Activated CD4-positive, alpha-beta memory T cell treated with anti-CD3 and anti-CD28 coated beads for 36 hours (primary cell): Measurements from ENCODE around the gene RBMS3. TPM values are rescaled to one million over a fixed set of nuclear protein-coding genes. Genes with fewer than 3 reads are reported as not detected.

Source experiments
- CTCF ChIA-PET: fragments of 350-600 bp; sonication (Branson Sonifier 250); formaldehyde crosslinking; loops from one replicate; lab custom pipeline; 2021; ENCODE audit warnings: antibody characterized with exemption, inconsistent platforms; lab: Charles Lee
- POLR2A ChIA-PET: fragments of 350-600 bp; sonication (Branson Sonifier 250); formaldehyde crosslinking; loops from one replicate; lab custom pipeline; 2021; ENCODE audit warnings: antibody characterized with exemption; lab: Charles Lee
- DNase-seq: peaks from one replicate; pipeline ENCODE4 v3.0.0-alpha.2; 2020
- H3K27ac Mint-ChIP-seq: one replicate; pipeline ENCODE4 v1.8.0; 2021; ENCODE audit warnings: mixed read lengths
- H3K27me3 Mint-ChIP-seq: one replicate; pipeline ENCODE4 v1.8.0; 2021; ENCODE audit warnings: mixed read lengths
- H3K36me3 Mint-ChIP-seq: one replicate; pipeline ENCODE4 v1.8.0; 2021; ENCODE audit warnings: mixed read lengths
- H3K4me1 Mint-ChIP-seq: one replicate; pipeline ENCODE4 v1.8.0; 2021; ENCODE audit warnings: low read depth, mixed read lengths
- H3K4me3 Mint-ChIP-seq: one replicate; pipeline ENCODE4 v1.8.0; 2021; ENCODE audit warnings: mild to moderate bottlenecking, mixed read lengths
- H3K9me3 Mint-ChIP-seq: one replicate; pipeline ENCODE4 v1.8.0; 2021; ENCODE audit warnings: mixed read lengths
- intact Hi-C: fragments of 100-400 bp; cut with micrococcal nuclease; formaldehyde crosslinking; loops from one replicate; pipeline ENCODE4 v1.15.1; 2023
- total RNA-seq, 2 experiments: library from RNA; stranded (reverse); gene quantifications; one replicate each; pipeline ENCODE4 v1.2.3, GENCODE V29; 2021

RBMS3 gene
- total RNA-seq, 2 experiments from 2014 or later, result 1.6 TPM

DNA sequence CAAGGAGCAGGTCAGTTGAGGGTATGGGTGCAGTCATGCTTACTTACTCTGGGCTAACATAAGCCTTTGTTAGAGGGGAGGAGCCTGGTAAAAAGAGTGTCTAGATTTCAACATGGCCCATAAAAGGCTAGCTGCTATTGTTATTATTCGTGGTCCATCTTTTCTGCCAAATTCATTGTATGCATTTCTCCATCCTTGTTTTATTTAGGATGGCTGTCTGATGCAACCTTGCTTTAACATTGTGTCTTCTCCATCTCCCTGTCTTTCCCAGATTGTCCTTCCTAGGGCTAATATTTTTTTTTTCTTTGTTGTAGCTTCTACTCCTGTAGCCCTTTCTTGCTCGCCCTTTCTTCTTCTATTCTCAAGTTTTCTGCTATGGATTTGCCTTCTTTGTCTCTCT is 12.6 kb downstream of the RBMS3 start:
- intact Hi-C loops, result no loop called here
- ChIA-PET CTCF (no interaction called here), POLR2A (no interaction called here)
- Mint-ChIP-seq H3K4me1 (no peaks in the 10 kb centered on the region), H3K27ac (no peak overlapping the region), H3K27me3 (no peaks in the 10 kb centered on the region), H3K36me3 (no peaks in the 10 kb centered on the region), H3K9me3 (no peaks in the 10 kb centered on the region), H3K4me3 (no peak overlapping the region)
- no peak for DNase-seq

DNA sequence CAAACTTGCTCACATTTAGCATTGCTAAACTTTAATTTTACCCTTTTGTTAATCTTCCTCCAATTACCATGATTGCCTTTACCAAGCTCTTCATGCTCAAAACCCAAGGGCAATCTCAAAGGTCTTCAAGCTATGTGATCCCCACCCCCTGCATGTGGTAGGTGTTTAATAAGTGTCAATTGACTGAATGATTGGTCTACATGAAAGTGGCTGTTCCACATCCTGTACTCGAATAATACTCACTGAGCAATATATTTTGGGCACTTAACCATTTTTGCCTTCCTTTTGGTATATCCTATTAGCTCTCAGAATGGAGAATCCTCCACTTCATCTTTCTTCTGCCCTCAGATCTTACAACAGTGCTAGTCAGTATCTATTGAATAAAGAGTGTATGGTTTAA is 17.1 kb downstream of the RBMS3 start:
- no peak overlapping the region for H3K27ac Mint-ChIP-seq

DNA sequence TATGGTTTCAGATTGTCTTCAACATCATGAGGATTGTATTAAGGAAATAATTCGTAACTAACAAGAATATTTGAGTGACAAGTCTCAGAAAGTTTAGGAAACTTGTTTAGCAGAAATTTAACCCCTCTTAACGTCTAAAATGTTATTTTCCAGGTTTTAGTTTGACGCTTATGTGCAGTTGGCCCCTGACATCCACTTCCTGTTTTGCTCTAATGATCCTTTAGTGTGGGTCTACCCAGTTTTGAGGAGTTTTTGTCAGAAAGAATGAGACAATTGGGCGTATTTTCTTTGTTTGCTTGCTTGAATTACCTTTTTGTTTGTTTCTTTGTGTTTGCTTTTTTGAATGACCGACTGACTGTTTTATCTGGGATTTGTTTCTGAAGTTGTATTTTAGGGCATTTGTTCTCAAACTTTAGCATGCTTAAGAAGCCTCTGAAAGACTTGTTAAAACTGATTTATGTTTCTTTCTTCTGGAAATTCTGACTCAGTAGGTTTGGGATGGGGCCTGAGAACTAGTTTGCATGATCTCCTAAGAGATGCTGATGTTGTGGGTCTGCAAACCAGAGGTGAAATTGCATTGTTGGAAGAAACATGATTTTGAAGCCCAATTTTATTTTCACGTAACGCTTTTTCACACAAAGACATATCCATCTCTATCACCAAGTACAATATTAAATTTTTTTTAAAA is 20.6 kb downstream of the RBMS3 start:
- intact Hi-C loops, result no loop called here
- H3K4me3 Mint-ChIP-seq, result no peak overlapping the region
- no peak overlapping the region for H3K27ac Mint-ChIP-seq
- POLR2A ChIA-PET, result no interaction called here
- no peak for DNase-seq
- CTCF ChIA-PET, result no interaction called here
- H3K36me3 Mint-ChIP-seq, result no peaks in the 10 kb centered on the region
- peaks cover 5% of the 10 kb centered on the region for H3K4me1 Mint-ChIP-seq
- peaks cover 3% of the 10 kb centered on the region for H3K9me3 Mint-ChIP-seq
- no peaks in the 10 kb centered on the region for H3K27me3 Mint-ChIP-seq

More for the DNA sequence above, 17.1 kb downstream of the RBMS3 start:
- ChIA-PET CTCF (no interaction called here), POLR2A (no interaction called here)
- no peaks in the 10 kb centered on the region for H3K27me3 Mint-ChIP-seq
- no peaks in the 10 kb centered on the region for H3K36me3 Mint-ChIP-seq
- peaks cover 5% of the 10 kb centered on the region for H3K4me1 Mint-ChIP-seq
- no peak overlapping the region for H3K4me3 Mint-ChIP-seq
- intact Hi-C loops, result no loop called here
- no peak for DNase-seq
- H3K9me3 Mint-ChIP-seq, result peaks cover 3% of the 10 kb centered on the region

DNA sequence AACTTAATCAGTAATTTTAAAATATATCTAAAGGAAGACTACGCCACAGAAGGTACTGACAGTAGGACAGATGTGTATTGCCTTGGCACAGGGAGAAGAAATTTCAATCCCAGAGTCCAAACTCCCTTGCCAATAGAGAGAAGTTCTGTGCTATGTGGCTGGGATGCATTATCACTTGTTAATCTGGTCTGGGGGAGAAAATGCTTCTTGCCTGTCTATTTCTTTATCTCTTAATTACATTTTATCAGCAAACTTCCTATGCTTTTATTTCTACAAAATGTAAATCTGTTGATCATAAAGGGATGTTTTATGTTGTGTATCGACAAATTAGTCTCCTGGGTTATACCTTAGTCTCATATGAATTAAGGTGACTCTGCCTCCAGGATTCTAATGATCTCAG is 21.7 kb downstream of the RBMS3 start:
- DNase-seq, result no peak
- H3K4me3 Mint-ChIP-seq, result no peak overlapping the region
- intact Hi-C loops, result no loop called here
- H3K27me3 Mint-ChIP-seq, result no peaks in the 10 kb centered on the region
- peaks cover 3% of the 10 kb centered on the region for H3K9me3 Mint-ChIP-seq
- CTCF ChIA-PET, result no interaction called here
- POLR2A ChIA-PET, result no interaction called here
- peaks cover 5% of the 10 kb centered on the region for H3K4me1 Mint-ChIP-seq
- no peak overlapping the region for H3K27ac Mint-ChIP-seq
- H3K36me3 Mint-ChIP-seq, result no peaks in the 10 kb centered on the region

DNA sequence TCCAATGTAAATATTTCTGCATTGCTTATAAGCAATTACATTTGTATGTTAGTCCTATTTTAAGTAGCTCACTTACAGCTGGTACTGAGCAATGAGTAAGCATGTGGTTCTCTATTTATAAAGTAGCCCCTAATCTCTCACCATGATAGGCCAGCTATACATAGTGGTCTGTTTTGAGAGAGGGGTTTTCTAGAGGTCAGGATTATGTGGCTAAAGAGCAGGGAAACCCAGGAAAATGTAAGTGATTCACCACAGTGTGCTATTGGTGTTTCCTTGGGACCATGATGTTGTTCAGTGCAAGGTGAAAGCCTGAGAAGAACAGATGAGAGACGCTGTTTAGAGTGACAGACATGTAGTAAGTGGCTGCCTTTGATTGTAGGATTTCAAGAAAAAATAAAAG is 26.4 kb downstream of the RBMS3 start:
- Mint-ChIP-seq H3K4me1 (no peaks in the 10 kb centered on the region), H3K4me3 (no peak overlapping the region), H3K27ac (no peak overlapping the region), H3K27me3 (no peaks in the 10 kb centered on the region), H3K9me3 (no peaks in the 10 kb centered on the region), H3K36me3 (no peaks in the 10 kb centered on the region)
- ChIA-PET CTCF (no interaction called here), POLR2A (no interaction called here)
- no peak for DNase-seq
- intact Hi-C loops, result no loop called here

DNA sequence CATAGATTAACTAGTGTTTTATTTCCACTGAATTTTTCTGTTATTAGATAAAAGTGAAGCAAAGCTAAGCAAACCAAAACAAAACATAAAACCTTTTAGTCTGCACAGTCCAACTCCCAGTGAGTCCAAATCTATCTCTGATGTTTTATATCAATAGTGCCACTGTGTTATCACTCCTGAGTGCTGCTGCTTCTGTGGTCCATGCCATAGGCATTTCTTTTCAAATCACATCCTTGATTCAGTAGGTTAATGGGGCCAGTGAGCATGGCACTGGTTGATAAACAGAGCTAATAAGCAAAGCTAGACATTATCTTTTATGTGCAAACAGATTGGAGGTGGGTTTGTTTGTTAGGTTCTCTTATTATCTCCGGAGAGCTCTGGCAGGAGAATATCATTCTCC is 30.0 kb downstream of the RBMS3 start:
- CTCF ChIA-PET, result no interaction called here
- intact Hi-C loops, result no loop called here
- no peak for DNase-seq
- Mint-ChIP-seq H3K36me3 (no peaks in the 10 kb centered on the region), H3K27ac (no peak overlapping the region), H3K4me1 (no peaks in the 10 kb centered on the region), H3K9me3 (no peaks in the 10 kb centered on the region), H3K27me3 (no peaks in the 10 kb centered on the region), H3K4me3 (no peak overlapping the region)
- POLR2A ChIA-PET, result no interaction called here

DNA sequence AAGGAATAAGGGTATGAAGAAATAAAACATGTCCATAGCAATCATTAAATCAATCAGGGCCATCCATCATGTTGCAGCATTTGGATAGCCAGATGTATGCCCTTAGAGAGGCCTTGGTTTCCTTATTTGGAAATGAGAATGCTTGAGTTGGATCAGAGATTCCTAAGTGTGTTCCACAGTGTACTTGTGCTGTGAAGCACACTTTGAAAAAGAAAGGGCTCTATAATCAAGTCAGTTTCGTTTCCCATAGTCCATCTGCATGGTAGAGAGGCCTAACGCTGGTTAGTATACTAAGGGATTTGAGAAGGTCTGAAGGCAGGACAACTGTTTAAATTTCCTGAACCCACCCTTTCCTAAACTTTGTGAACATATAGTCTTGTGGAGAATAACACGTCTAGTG is 30.9 kb downstream of the RBMS3 start:
- Mint-ChIP-seq H3K4me1 (no peaks in the 10 kb centered on the region), H3K27ac (no peak overlapping the region), H3K27me3 (no peaks in the 10 kb centered on the region), H3K9me3 (no peaks in the 10 kb centered on the region), H3K4me3 (no peak overlapping the region), H3K36me3 (no peaks in the 10 kb centered on the region)
- intact Hi-C loops, result no loop called here
- DNase-seq, result no peak
- ChIA-PET POLR2A (no interaction called here), CTCF (no interaction called here)

DNA sequence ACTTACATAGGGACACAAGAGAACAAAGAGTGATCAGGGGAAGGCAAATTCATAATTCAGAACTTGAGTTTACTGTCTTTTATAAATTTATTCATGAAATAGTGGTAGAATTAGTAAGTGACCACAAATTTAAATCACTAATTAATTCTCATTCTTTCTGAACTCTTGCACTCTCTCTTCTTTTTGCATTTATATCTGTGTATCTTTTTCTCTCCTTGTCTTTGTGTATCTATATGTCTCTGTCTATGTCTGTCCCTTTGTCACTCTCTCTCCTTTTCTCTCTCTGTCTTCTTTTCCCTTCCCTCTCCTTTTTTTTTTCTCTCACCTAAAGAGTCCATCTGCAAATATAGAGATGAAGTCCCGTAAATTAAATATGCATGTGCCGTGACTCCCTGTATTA is 31.5 kb downstream of the RBMS3 start:
- no peaks in the 10 kb centered on the region for H3K27me3 Mint-ChIP-seq
- no peak overlapping the region for H3K27ac Mint-ChIP-seq
- H3K9me3 Mint-ChIP-seq, result no peaks in the 10 kb centered on the region
- CTCF ChIA-PET, result no interaction called here
- no peaks in the 10 kb centered on the region for H3K4me1 Mint-ChIP-seq
- POLR2A ChIA-PET, result no interaction called here
- intact Hi-C loops, result no loop called here
- no peak overlapping the region for H3K4me3 Mint-ChIP-seq
- DNase-seq, result no peak
- no peaks in the 10 kb centered on the region for H3K36me3 Mint-ChIP-seq

DNA sequence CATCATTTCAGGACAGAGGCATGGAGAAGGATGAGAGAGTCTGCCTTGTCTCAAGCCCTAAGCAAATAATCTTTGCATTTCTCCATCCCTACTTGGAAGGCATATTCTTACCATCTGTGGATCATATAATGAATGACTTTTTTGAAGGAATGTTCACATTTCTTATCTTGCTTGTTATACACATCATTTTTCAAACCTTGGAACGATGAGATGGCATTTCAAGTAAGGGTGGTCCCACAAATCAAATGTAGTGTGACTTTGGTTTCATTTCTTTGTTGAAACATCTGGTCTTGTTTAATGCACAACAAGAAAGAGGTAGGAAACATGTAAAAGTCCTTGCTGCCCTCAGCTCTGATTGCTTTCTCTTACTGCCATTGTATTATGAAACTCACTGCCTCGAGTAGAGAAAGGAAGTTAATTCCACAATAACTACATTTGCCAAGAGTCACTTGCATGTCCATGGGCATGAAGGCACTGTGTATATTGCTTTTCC is 32.1 kb downstream of the RBMS3 start:
- Mint-ChIP-seq H3K4me1 (no peaks in the 10 kb centered on the region), H3K36me3 (no peaks in the 10 kb centered on the region), H3K27ac (no peak overlapping the region), H3K9me3 (no peaks in the 10 kb centered on the region), H3K4me3 (no peak overlapping the region), H3K27me3 (no peaks in the 10 kb centered on the region)
- DNase-seq, result no peak
- ChIA-PET CTCF (no interaction called here), POLR2A (no interaction called here)
- intact Hi-C loops, result no loop called here

DNA sequence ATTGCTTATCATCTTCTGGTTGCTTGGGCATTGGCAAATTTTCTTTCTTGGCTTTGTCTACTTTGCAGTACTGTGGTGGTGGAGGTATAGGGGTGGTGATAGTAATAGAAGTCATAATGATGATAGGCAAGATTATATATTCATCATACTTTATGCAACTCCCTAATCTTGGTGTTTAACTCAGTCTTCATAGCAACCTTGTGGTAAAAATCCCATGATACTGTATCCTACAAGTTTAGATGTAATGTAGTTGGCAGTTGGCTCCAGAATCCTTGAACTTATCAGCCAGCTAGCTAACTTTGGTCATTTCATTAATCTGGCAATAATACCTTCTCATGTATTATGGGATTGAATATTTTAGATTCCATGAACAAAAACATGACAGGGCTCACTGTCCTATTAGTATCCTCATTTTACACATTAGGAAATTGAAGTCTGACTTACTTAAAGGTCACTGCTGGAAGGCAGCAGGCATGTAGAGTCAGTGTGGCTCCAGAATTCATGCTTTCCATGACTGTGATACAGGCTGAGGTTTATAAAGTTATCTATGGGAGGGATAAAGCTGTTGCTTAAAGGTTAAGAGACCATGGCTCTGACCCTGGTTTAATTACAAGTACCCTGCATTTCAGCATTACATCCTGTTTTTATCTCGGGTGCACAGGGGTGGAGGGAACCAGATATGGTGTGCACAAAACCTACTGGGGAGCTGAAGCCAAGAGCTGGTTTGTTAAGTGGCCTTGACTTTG is 33.3 kb downstream of the RBMS3 start:
- H3K4me3 Mint-ChIP-seq, result no peak overlapping the region
- no peaks in the 10 kb centered on the region for H3K9me3 Mint-ChIP-seq
- H3K27ac Mint-ChIP-seq, result no peak overlapping the region
- H3K27me3 Mint-ChIP-seq, result no peaks in the 10 kb centered on the region
- DNase-seq, result no peak
- no peaks in the 10 kb centered on the region for H3K4me1 Mint-ChIP-seq
- intact Hi-C loops, result no loop called here
- no peaks in the 10 kb centered on the region for H3K36me3 Mint-ChIP-seq
- ChIA-PET POLR2A (no interaction called here), CTCF (no interaction called here)

DNA sequence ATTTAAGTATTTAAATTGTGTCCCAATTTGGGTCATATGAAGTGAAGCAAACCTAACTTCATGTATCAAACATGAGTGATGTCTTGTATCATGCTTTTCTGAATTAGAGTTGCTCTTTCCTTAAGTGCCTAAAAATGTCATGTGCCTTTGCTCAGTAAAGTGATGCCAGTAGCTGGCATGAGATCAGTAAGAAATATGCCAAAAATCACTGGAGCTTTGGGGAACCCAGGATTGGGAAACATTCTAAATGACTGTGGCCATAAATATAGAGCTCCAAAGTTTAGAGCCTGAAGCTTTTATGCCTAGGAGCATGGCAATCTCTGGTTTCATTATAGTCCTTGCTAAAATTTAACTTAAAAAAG is 33.8 kb downstream of the RBMS3 start:
- Mint-ChIP-seq H3K27me3 (no peaks in the 10 kb centered on the region), H3K4me3 (no peak overlapping the region), H3K36me3 (no peaks in the 10 kb centered on the region), H3K4me1 (no peaks in the 10 kb centered on the region), H3K9me3 (no peaks in the 10 kb centered on the region), H3K27ac (no peak overlapping the region)
- CTCF ChIA-PET, result no interaction called here
- POLR2A ChIA-PET, result no interaction called here
- no peak for DNase-seq
- intact Hi-C loops, result no loop called here

DNA sequence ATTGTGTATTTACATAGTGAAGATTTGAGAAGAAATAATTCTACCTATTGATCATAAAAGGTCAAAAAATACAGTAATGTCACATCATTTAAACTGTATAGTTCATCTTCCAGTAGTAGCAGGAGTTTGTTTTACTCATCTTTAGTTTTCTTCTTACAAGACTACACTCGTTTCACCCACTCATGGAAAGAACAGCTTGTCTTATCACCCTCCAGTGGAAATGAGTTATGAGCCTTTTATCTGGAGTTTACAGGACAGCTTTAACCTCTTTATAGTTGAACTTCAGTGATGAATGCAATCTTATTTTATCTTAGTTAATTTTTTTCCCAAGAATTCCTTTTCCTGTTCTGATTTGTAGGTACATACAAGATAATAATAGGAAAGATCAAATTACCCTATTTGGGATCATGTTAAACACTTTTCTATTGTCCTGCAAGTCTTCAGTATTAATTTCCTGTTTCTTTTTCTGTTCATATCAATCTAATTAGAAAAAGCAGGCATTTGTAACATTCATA is 36.8 kb downstream of the RBMS3 start:
- H3K4me3 Mint-ChIP-seq, result no peak overlapping the region
- POLR2A ChIA-PET, result no interaction called here
- CTCF ChIA-PET, result no interaction called here
- H3K27ac Mint-ChIP-seq, result no peak overlapping the region
- no peaks in the 10 kb centered on the region for H3K27me3 Mint-ChIP-seq
- no peak for DNase-seq
- intact Hi-C loops, result no loop called here
- no peaks in the 10 kb centered on the region for H3K9me3 Mint-ChIP-seq
- H3K4me1 Mint-ChIP-seq, result no peaks in the 10 kb centered on the region
- no peaks in the 10 kb centered on the region for H3K36me3 Mint-ChIP-seq

DNA sequence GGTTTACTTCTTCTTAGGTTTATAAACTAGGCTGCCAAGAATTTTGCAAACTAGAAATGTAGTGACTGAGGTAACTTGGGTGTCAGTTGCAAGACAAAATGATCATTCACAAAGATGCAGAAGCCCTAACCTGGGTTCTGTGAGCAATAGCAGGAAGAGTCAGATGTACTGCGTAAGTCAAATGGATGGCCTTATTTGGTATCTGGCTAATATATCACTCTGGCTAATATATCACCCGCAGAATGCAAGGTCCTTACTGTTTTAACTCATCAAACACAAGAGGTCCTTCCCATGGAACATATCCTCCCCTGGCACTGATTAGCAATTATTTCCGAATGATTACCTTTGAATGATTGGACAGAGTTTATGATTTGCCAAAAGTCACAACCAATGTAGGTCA is 37.4 kb downstream of the RBMS3 start:
- intact Hi-C loops, result no loop called here
- Mint-ChIP-seq H3K36me3 (no peaks in the 10 kb centered on the region), H3K9me3 (no peaks in the 10 kb centered on the region), H3K27ac (no peak overlapping the region), H3K4me1 (no peaks in the 10 kb centered on the region), H3K4me3 (no peak overlapping the region), H3K27me3 (no peaks in the 10 kb centered on the region)
- DNase-seq, result no peak
- CTCF ChIA-PET, result no interaction called here
- POLR2A ChIA-PET, result no interaction called here
